Measurements from ENCODE around the gene PLIN5. TPM values are rescaled to one million over a fixed set of nuclear protein-coding genes. Genes with fewer than 3 reads are reported as not detected.
"Not testable (repeated sequence)": the region's sequence is repeated elsewhere in the genome, so short reads cannot be mapped to it uniquely, and the experiment has no call there.

Gene PLIN5
- total and polyA plus RNA-seq, 10 donors = 0.82 to 18.4 (median 7.5) TPM

DNA sequence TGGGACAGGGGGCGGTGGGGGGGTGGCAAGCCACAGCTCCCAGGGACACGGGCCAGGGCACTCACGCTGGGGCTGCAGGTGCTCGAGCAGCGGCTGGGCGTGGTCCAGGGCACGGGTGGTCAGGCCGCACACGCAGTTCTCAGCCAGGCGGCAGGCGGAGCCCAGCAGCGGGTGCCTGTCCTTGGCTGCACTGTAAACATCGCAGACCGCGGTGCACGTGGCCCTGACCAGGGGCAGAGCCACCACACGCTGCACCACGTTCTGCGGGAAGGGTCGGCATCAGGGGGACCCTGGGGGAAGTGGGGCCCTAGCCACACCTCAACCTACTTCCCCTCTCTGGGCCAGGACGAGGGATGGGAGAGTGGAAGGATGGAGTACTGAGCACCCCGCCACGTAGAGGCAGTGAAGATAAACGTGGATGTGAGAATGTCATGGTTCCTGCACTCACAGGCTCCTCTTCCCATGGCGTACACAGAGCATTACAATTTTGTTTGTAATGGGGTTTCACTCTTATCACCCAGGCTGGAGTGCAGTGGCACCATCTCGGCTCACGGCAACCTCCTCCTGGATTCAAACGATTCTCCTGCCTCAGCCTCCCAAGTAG lies 3.4 kb downstream of the PLIN5 start:
- no peaks in the 10 kb centered on the region for H3K9me3 ChIP-seq
- intact Hi-C loops (cut with DNase I; ENCODE audit: low total_unique reads) = no loop called here
- H3K27me3 ChIP-seq (replicated peaks in 1 of 7) = peaks cover 0 to 23% (median 7%) of the 10 kb centered on the region in 7 donors
- no peaks in the 10 kb centered on the region for H3K36me3 ChIP-seq
- no peak overlapping the region for H3K4me3 ChIP-seq
- peak overlapping the region in 2 of 8 donors; percentile 27 to 41 for H3K27ac ChIP-seq
- peak; percentile 7 to 70 (median 59) for TF ChIP-seq POLR2AphosphoS5 (IDR thresholded peaks at IDR 0.05)
- no peak for TF ChIP-seq CTCF (IDR thresholded peaks at IDR 0.05 in 8 of 11, conservative IDR thresholded peaks at IDR 0.05 in 3 of 11)
- no peak for DNase-seq
- H3K4me1 ChIP-seq = peaks cover 7 to 37% (median 18%) of the 10 kb centered on the region in 6 donors
- WGBS, 5 donors = 34 to 54% (median 41%) methylated on average over 12 to 28 of the region's 28 CpGs

- Histone ChIP-seq H3K9me3 (no peaks in the 10 kb centered on the region), H3K4me1 (peaks cover 1 to 26% (median 7%) of the 10 kb centered on the region in 6 donors), H3K4me3 (no peak overlapping the region), H3K36me3 (no peaks in the 10 kb centered on the region), H3K27ac (no peak overlapping the region), H3K27me3 (replicated peaks in 1 of 7) (peaks cover 0 to 10% (median 2%) of the 10 kb centered on the region in 7 donors)
- intact Hi-C loops (cut with DNase I; ENCODE audit: low total_unique reads) = loop anchor here (10.0 kb wide), 1 partner anchor 265 kb away; no protein-coding TSS in a partner anchor
- WGBS, 5 donors = 75 to 86% (median 81%) methylated on average over 12 to 14 of the region's 14 CpGs
- no peak for DNase-seq
- no peak for TF ChIP-seq POLR2A (IDR thresholded peaks at IDR 0.05)
These were observed 5.0 kb downstream of the PLIN5 start for GRCh38 chr19:4529924-4530522.

GRCh38 chr19:4528843-4529242 lies 6.2 kb downstream of the PLIN5 start:
- H3K4me3 ChIP-seq = no peak overlapping the region
- intact Hi-C loops (cut with DNase I; ENCODE audit: low total_unique reads) = loop anchor here (10.0 kb wide), 1 partner anchor 264 kb away; no protein-coding TSS in a partner anchor
- no peak for DNase-seq
- TF ChIP-seq POLR2A (IDR thresholded peaks at IDR 0.05) = no peak
- no peak for TF ChIP-seq POLR2AphosphoS5 (IDR thresholded peaks at IDR 0.05)
- TF ChIP-seq CTCF (IDR thresholded peaks at IDR 0.05 in 8 of 11, conservative IDR thresholded peaks at IDR 0.05 in 3 of 11) = no peak
- peaks cover 0 to 23% (median 4%) of the 10 kb centered on the region in 6 donors for H3K4me1 ChIP-seq
- no peaks in the 10 kb centered on the region for H3K9me3 ChIP-seq
- WGBS, 5 donors = 64 to 77% (median 70%) methylated on average over 5 to 15 of the region's 15 CpGs
- H3K36me3 ChIP-seq = no peaks in the 10 kb centered on the region
- H3K27me3 ChIP-seq (replicated peaks in 1 of 7) = peaks cover 0 to 6% (median 0%) of the 10 kb centered on the region in 7 donors
- H3K27ac ChIP-seq = no peak overlapping the region

GRCh38 chr19:4527377-4527776 lies 7.6 kb downstream of the PLIN5 start:
- not testable (repeated sequence) for H3K27ac ChIP-seq, H3K36me3 ChIP-seq, H3K9me3 ChIP-seq, H3K4me3 ChIP-seq, DNase-seq
- Histone ChIP-seq H3K27me3 (replicated peaks in 1 of 7) (peaks cover 0 to 13% (median 0%) of the 10 kb centered on the region in 7 donors), H3K4me1 (peaks cover 0 to 25% (median 4%) of the 10 kb centered on the region in 6 donors)
- intact Hi-C loops (cut with DNase I; ENCODE audit: low total_unique reads) = loop anchor here (10.0 kb wide), 1 partner anchor 263 kb away; no protein-coding TSS in a partner anchor
- WGBS, 5 donors = 84 to 93% (median 91%) methylated on average over 8 of the region's 8 CpGs

- H3K27me3 ChIP-seq (replicated peaks in 1 of 7) = peaks cover 0 to 23% (median 0%) of the 10 kb centered on the region in 7 donors
- peak overlapping the region in 2 of 8 donors; percentile 23 to 45 for H3K4me3 ChIP-seq
- no peak for DNase-seq
- 53 to 74% (median 55%) methylated on average over 19 to 23 of the region's 23 CpGs for WGBS, 5 donors
- H3K4me1 ChIP-seq = peaks cover 0 to 18% (median 2%) of the 10 kb centered on the region in 6 donors
- no peaks in the 10 kb centered on the region for H3K9me3 ChIP-seq
- H3K27ac ChIP-seq = peak overlapping the region in 2 of 8 donors; percentile 19 to 27
- no peak for TF ChIP-seq CTCF (IDR thresholded peaks at IDR 0.05 in 8 of 11, conservative IDR thresholded peaks at IDR 0.05 in 3 of 11)
- TF ChIP-seq POLR2AphosphoS5 (IDR thresholded peaks at IDR 0.05) = peak in 1 of 3 donors; percentile 5
- no peaks in the 10 kb centered on the region for H3K36me3 ChIP-seq
- intact Hi-C loops (cut with DNase I; ENCODE audit: low total_unique reads) = loop anchor here (10.0 kb wide), 1 partner anchor 261 kb away; no protein-coding TSS in a partner anchor
These were observed 9.4 kb downstream of the PLIN5 start for GRCh38 chr19:4525563-4526002.
